HG02588 (cell line): ENCODE results near the gene PLA2G4E.

ENCODE experiments used
- ATAC-seq: cut with Tn5 transposase; IDR thresholded peaks from one replicate; pipeline ENCODE4 v1.9.1; 2021; ENCODE audit warnings: mild to moderate bottlenecking, moderate library complexity; ENCODE audit not compliant: unreplicated experiment

The PLA2G4E gene

GRCh38 chr15:42053914-42054313, 33.1 kb upstream of the PLA2G4E start:
- no peak for ATAC-seq

GRCh38 chr15:42053010-42053409, 32.2 kb upstream of the PLA2G4E start:
- ATAC-seq, result no peak

- ATAC-seq, result no peak
Measured at GRCh38 chr15:42050484-42051255, 29.8 kb upstream of the PLA2G4E start.

- ATAC-seq, result no peak
Measured at GRCh38 chr15:42048821-42049200, 28.0 kb upstream of the PLA2G4E start.

- ATAC-seq, result no peak
Measured at GRCh38 chr15:42048080-42048820, 27.4 kb upstream of the PLA2G4E start.

- no peak for ATAC-seq
Measured at GRCh38 chr15:42046597-42046996, 25.8 kb upstream of the PLA2G4E start.

- no peak for ATAC-seq
Measured at GRCh38 chr15:42045211-42045615, 24.4 kb upstream of the PLA2G4E start.

- ATAC-seq, result no peak
Measured at GRCh38 chr15:42042602-42043400, 22.0 kb upstream of the PLA2G4E start.

GRCh38 chr15:42038401-42038800, 17.6 kb upstream of the PLA2G4E start:
- no peak for ATAC-seq

GRCh38 chr15:42037656-42038055, 16.8 kb upstream of the PLA2G4E start:
- no peak for ATAC-seq

GRCh38 chr15:42036966-42037365, 16.1 kb upstream of the PLA2G4E start:
- ATAC-seq, result no peak

GRCh38 chr15:42036112-42036905, 15.5 kb upstream of the PLA2G4E start:
- no peak for ATAC-seq

- ATAC-seq, result no peak
Measured at GRCh38 chr15:42035435-42035761, 14.6 kb upstream of the PLA2G4E start.

GRCh38 chr15:42034628-42035434, 14.0 kb upstream of the PLA2G4E start:
- no peak for ATAC-seq

- no peak for ATAC-seq
Measured at GRCh38 chr15:42033214-42033873, 12.5 kb upstream of the PLA2G4E start.

GRCh38 chr15:42032376-42033213, 11.8 kb upstream of the PLA2G4E start:
- ATAC-seq, result no peak

GRCh38 chr15:42031198-42031915, 10.5 kb upstream of the PLA2G4E start:
- ATAC-seq, result no peak

- no peak for ATAC-seq
Measured at GRCh38 chr15:42027521-42027920, 6.7 kb upstream of the PLA2G4E start.
